GM21447 (cell line): ENCODE results near the gene PERCC1.
A peak's percentile ranks its signal among the peaks of the same experiment; 100 is the strongest.

ENCODE experiments used
- ATAC-seq: cut with Tn5 transposase; IDR thresholded peaks from one replicate; pipeline ENCODE4 v1.9.1; 2021; ENCODE audit not compliant: unreplicated experiment

The PERCC1 gene

GRCh38 chr16:1408171-1408837, 22.6 kb upstream of the PERCC1 start:
- ATAC-seq: peak; percentile 70

GRCh38 chr16:1412847-1413246, 18.0 kb upstream of the PERCC1 start:
- ATAC-seq: no peak

- no peak for ATAC-seq
Observed at GRCh38 chr16:1413684-1414531, 17.0 kb upstream of the PERCC1 start.

- ATAC-seq: no peak
Observed at GRCh38 chr16:1414532-1415260, 16.2 kb upstream of the PERCC1 start, which contains the start of gene UNKL. Gene UNKL, minus strand, starts transcription at chr16:1414704. Its CDS starts 13 bp downstream, at chr16:1414691.

- ATAC-seq: no peak
Observed at GRCh38 chr16:1416521-1416941, 14.3 kb upstream of the PERCC1 start.

- ATAC-seq: peak; percentile 20
Observed at GRCh38 chr16:1420111-1420539, 10.8 kb upstream of the PERCC1 start.

GRCh38 chr16:1422076-1422475, 8.8 kb upstream of the PERCC1 start:
- ATAC-seq: no peak

GRCh38 chr16:1424028-1424427, 6.8 kb upstream of the PERCC1 start:
- ATAC-seq: no peak

GRCh38 chr16:1425616-1426370, 5.1 kb upstream of the PERCC1 start:
- no peak for ATAC-seq

- ATAC-seq: no peak
Observed at GRCh38 chr16:1426734-1427471, 4.0 kb upstream of the PERCC1 start.

- no peak for ATAC-seq
Observed at GRCh38 chr16:1427473-1428461, 3.1 kb upstream of the PERCC1 start.

- ATAC-seq: no peak
Observed at GRCh38 chr16:1428511-1428910, 2.4 kb upstream of the PERCC1 start.

- ATAC-seq: no peak
Observed at GRCh38 chr16:1429012-1429411, 1.9 kb upstream of the PERCC1 start.

GRCh38 chr16:1429631-1430030, 1.2 kb upstream of the PERCC1 start:
- no peak for ATAC-seq

GRCh38 chr16:1430214-1430758, 592 bp upstream of the PERCC1 start:
- no peak for ATAC-seq

- no peak for ATAC-seq
Observed at GRCh38 chr16:1431497-1432270, 806 bp downstream of the PERCC1 start.

GRCh38 chr16:1432388-1433262, 1.7 kb downstream of the PERCC1 start:
- no peak for ATAC-seq
